ENCODE data around the gene VWA5A.
"Not testable (repeated sequence)": the region's sequence is repeated elsewhere in the genome, so short reads cannot be mapped to it uniquely, and the experiment has no call there.

Gene VWA5A

DNA sequence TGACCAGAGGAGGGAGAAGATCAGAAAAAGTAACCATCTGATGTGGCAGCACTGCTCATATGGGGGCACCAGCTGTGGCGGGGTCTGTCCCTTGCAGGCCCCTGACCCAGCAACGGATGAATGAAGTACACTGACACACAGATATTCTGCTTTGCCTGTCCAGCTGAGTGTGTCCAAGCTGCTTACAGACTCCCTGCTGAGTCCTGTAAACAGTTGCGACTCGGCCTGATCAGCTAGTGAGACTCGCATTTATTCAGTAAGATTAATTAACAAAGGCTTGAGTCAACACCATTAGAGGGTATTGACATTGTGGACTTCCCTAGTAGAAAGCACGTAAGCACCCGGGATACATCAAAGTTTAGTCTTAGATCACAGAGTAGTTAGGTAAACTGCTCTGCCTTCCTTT is 52.6 kb downstream of the VWA5A start:
- in situ Hi-C loops (cut with MboI; ENCODE audit: low sequenced_read_pairs) = no loop called here

- in situ Hi-C loops (cut with MboI; ENCODE audit: low sequenced_read_pairs) = no loop called here
These were observed 53.5 kb downstream of the VWA5A start for GRCh38 chr11:124168796-124169195.

- in situ Hi-C loops (cut with MboI; ENCODE audit: low sequenced_read_pairs) = not testable (repeated sequence)
These were observed 55.1 kb downstream of the VWA5A start for GRCh38 chr11:124170315-124170714.

GRCh38 chr11:124170801-124171586 is 55.7 kb downstream of the VWA5A start:
- in situ Hi-C loops (cut with MboI; ENCODE audit: low sequenced_read_pairs) = no loop called here

DNA sequence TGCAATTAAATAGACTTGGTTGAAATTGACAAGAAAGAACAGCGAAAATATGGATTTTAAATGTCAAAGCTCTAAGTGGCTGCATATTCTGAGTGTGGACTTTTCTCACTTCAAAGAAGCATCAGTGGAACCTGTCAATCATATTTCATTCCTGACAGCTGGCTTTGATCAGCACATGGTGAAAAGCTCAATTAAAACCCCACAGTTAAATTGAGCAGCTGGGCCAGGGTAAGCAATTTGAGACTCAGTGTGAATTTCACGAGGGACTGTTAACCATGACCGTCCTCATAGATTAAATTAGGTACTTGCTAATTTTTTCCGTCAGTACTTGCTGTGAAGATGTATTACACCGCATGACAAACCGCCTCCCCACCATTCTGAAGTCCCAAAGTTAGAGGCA is 56.9 kb downstream of the VWA5A start:
- in situ Hi-C loops (cut with MboI; ENCODE audit: low sequenced_read_pairs) = no loop called here

DNA sequence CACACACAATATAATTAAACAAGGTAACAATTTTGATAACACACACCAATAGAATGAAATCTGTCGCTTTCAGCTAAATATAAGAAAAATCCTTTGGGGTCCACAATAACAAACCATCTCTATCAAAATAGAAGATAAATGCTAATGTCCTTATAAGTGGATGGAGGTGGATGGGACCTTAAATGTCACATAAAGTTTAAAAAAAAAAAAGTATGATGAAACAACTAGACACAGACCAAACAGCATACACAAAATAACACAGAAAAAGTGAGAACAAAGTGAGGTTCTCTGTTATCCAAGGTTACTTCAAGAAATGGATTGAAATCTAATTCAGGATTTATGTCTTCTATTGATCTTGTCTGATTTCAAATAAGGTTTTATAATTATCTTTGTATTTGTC is 57.3 kb downstream of the VWA5A start:
- in situ Hi-C loops (cut with MboI; ENCODE audit: low sequenced_read_pairs) = no loop called here

- in situ Hi-C loops (cut with MboI; ENCODE audit: low sequenced_read_pairs) = no loop called here
These were observed 58.8 kb downstream of the VWA5A start for GRCh38 chr11:124174001-124174583.

DNA sequence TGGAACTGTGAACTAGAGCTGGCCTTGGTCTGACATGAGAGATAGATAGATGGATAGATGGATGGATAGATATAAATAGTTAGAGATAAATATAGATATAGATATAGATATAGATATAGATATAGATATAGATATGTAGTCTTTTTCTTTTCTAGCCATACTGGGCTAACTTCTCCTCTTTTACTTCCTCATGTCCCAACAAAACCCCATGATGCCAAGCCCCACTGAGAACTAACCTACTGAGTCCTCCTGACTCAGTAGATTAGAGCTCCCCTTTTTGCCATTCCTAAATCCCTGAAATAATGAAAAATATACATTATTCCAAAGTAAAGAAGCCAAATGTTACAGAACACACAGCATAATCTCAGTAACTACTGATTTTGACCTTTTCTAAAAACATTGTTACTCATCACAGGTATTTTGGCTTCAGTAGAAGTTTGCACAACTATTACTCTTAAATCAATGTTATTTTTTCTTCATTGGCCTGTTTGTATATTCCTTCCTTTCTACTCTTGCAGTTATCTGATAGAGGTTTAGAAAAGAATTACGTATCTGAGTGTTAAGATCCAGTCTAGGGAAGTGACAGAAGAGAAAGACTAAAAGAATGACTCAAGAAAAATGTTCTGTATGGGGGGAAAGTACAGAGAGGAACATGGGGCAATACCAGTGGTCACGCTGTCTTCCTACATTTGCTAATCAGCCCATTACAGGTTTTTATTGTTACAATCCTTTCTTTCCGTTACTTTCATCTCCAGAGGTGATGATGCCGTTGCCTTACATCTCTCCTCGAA is 61.9 kb downstream of the VWA5A start:
- in situ Hi-C loops (cut with MboI; ENCODE audit: low sequenced_read_pairs) = no loop called here

DNA sequence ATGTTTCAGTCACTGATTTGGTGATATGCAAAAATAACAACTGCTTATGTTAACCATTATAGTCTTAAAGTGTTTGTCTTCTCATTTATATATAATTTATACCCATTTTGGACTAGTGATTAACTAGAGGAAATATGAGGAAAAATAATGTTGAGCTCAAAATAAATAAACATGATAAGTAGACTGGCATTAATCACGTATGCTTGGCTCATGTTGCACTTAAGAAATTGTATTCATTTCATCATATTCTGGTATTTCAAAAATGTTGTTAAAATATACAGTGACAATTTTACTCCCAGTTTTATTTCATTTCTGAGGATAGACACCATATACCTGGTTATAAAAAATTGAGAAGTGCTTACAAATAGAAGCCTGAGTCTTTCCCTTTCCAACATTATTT is 64.1 kb downstream of the VWA5A start:
- in situ Hi-C loops (cut with MboI; ENCODE audit: low sequenced_read_pairs) = no loop called here

- in situ Hi-C loops (cut with MboI; ENCODE audit: low sequenced_read_pairs) = no loop called here
These were observed 67.8 kb downstream of the VWA5A start, which contains the start of gene OR10D3 for GRCh38 chr11:124183068-124183467. TSS of gene OR10D3 (plus strand) at chr11:124183345. CDS start at chr11:124185270, 1,925 bp downstream.

DNA sequence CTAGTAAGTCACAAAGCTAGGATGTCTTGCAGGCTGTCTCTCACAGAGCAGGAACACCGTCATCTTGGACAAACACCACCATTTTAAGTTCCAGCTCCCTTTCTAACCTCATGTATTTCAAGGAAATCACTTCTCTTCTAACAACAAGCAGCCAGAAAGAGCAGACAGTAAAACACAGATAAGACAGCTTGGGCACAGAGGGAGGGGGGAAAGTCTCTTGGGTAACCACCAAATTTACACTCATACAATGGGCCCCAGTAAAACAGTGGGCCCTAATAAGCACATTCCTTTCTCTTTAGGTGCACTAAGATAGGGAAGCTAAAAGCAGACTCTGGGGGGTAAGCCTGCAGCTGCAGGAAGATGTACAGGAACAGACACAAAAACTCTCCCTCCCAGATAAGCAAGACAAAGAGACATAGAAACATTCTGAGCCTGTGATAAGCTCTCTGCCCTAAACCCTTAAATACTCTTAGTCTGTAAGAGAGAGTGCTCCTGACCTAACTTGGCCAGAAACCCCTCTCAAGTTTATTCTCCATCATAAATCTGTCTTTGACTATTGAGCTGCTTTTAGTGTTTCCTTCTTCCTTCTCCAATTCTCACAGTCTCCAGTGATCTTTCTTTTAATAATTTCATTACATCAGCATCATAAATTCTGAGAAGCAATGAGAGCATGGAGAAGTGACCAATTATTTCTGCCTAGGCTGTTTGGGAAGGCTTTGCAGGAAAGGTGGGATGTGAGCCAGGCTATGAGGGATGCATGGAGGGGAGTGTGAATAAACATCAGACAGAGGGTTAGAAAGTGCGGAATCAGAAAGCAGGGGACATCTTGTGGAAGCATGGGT is 75.3 kb downstream of the VWA5A start:
- in situ Hi-C loops (cut with MboI; ENCODE audit: low sequenced_read_pairs) = no loop called here

- in situ Hi-C loops (cut with MboI; ENCODE audit: low sequenced_read_pairs) = no loop called here
These were observed 78.2 kb downstream of the VWA5A start for GRCh38 chr11:124193221-124194010.

- in situ Hi-C loops (cut with MboI; ENCODE audit: low sequenced_read_pairs) = no loop called here
These were observed 79.3 kb downstream of the VWA5A start for GRCh38 chr11:124194293-124195188.

DNA sequence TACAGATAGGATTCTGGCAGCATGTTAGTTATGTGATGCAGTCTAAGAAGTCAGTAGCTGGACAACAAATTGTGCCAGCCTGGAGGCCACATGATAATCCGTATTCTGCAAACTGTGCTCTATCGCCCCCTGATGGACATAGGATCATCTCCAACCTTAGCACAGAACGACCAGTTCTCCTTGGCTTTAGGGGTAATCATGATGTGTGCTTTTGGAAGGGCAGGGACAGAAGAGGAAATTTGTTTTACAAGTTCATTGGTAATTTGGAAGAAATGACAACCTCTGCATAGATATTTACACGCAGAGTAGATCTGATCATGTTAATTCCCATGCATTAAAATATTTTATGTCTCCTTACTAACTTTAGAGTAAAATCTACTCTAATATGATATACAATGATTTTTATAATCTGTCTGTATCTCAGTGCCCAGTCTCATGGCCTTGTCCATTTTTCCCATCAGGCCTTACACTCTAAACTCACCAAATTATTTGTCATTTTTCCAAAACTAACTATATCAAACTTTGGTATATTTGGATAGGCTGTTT is 80.0 kb downstream of the VWA5A start:
- in situ Hi-C loops (cut with MboI; ENCODE audit: low sequenced_read_pairs) = no loop called here

Data from HL-60/S4 treated with retinoic acid at 250 ng/mL for 4 days and 3 days (cell line).